Thyroid gland (tissue), 4 donors: ENCODE measurements around the gene FASTK. TPM values are rescaled to one million over a fixed set of nuclear protein-coding genes. Genes with fewer than 3 reads are reported as not detected.

Experiments used
- DNase-seq, 2 donors: peaks; one replicate each; pipeline ENCODE4 v3.0.0-alpha.2; 2019
- H3K27ac ChIP-seq, 3 donors: fragments of 200-600 bp; sonication (generic); 1 replicate in 2 of 3; 2 replicates in 1 of 3; pipeline ENCODE4 v1.5.1; 2016 to 2019; ENCODE audit warnings: mild to moderate bottlenecking in 1 of 3, moderate library complexity in 1 of 3
- H3K27me3 ChIP-seq: fragments of 200-600 bp; sonication (generic); one replicate; pipeline ENCODE4 v1.5.1; 2019
- H3K36me3 ChIP-seq, 2 donors: fragments of 200-600 bp; sonication (generic); one replicate each; pipeline ENCODE4 v1.5.1; 2016 to 2019
- H3K4me1 ChIP-seq, 2 donors: fragments of 200-600 bp; sonication (generic); one replicate each; pipeline ENCODE4 v1.5.1; 2017 to 2019
- H3K4me3 ChIP-seq, 3 donors: fragments of 200-600 bp; sonication (generic); replicated peaks in 1 of 3; 1 replicate in 2 of 3; 2 replicates in 1 of 3; pipeline ENCODE4 v1.5.1; 2016; ENCODE audit warnings: mild to moderate bottlenecking in 1 of 3
- H3K9me3 ChIP-seq: fragments of 200-600 bp; sonication (generic); one replicate; pipeline ENCODE4 v1.5.1; 2017
- POLR2A ChIP-seq, 2 donors: fragments of 450-650 bp; IDR thresholded peaks; one replicate each; pipeline ENCODE4 v1.6.1; 2017; ENCODE audit warnings: antibody characterized with exemption in 2 of 2, mild to moderate bottlenecking in 2 of 2, moderate library complexity in 1 of 2
- WGBS, 2 donors: methylation state at CpG; one replicate each; pipeline ENCODE4 v1.1.5; 2017; 5-methylcytosine and 5-hydroxymethylcytosine counted together
- intact Hi-C: fragments of 100-400 bp; cut with DNase I; formaldehyde crosslinking; loops from one replicate; pipeline ENCODE4 v1.15.1; 2023
- total RNA-seq, 4 donors: library from RNA; depleted of rRNA; stranded (reverse); fragments of >200 nt; gene quantifications; one replicate each; pipeline ENCODE4 v1.2.3, GENCODE V29; 2016
- TF ChIP-seq, protein P1 (sequence below), 6 experiments: fragments of 200-600 bp in 3 of 6; fragments of 450-650 bp in 3 of 6; sonication (generic) in 3 of 6; IDR thresholded peaks; one replicate each; pipeline ENCODE4 v1.5.1; 2016 to 2019; ENCODE audit warnings: antibody characterized with exemption in 6 of 6, mild to moderate bottlenecking in 2 of 6, inconsistent platforms in 1 of 6, moderate library complexity in 1 of 6

FASTK gene
- total RNA-seq, 4 donors from 2014 or later, result 71.8 to 114 (median 78.8) TPM

GRCh38 chr7:151035026-151035717 is 45.4 kb downstream of the FASTK start:
- 93% methylated on average over 14 to 21 of the region's 21 CpGs for WGBS, 2 donors
- Histone ChIP-seq H3K4me3 (no peak overlapping the region), H3K27me3 (no peaks in the 10 kb centered on the region), H3K4me1 (peaks cover 0 to 16% of the 10 kb centered on the region in 2 donors), H3K27ac (no peak overlapping the region), H3K36me3 (peaks cover 28% of the 10 kb centered on the region in 2 donors), H3K9me3 (no peaks in the 10 kb centered on the region)
- no peak for DNase-seq
- intact Hi-C loops, result no loop called here
- no peak for TF ChIP-seq POLR2A (IDR thresholded peaks at IDR 0.05)
- TF ChIP-seq, protein P1, sequence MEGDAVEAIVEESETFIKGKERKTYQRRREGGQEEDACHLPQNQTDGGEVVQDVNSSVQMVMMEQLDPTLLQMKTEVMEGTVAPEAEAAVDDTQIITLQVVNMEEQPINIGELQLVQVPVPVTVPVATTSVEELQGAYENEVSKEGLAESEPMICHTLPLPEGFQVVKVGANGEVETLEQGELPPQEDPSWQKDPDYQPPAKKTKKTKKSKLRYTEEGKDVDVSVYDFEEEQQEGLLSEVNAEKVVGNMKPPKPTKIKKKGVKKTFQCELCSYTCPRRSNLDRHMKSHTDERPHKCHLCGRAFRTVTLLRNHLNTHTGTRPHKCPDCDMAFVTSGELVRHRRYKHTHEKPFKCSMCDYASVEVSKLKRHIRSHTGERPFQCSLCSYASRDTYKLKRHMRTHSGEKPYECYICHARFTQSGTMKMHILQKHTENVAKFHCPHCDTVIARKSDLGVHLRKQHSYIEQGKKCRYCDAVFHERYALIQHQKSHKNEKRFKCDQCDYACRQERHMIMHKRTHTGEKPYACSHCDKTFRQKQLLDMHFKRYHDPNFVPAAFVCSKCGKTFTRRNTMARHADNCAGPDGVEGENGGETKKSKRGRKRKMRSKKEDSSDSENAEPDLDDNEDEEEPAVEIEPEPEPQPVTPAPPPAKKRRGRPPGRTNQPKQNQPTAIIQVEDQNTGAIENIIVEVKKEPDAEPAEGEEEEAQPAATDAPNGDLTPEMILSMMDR (IDR thresholded peaks at IDR 0.05), result no peak

DNA sequence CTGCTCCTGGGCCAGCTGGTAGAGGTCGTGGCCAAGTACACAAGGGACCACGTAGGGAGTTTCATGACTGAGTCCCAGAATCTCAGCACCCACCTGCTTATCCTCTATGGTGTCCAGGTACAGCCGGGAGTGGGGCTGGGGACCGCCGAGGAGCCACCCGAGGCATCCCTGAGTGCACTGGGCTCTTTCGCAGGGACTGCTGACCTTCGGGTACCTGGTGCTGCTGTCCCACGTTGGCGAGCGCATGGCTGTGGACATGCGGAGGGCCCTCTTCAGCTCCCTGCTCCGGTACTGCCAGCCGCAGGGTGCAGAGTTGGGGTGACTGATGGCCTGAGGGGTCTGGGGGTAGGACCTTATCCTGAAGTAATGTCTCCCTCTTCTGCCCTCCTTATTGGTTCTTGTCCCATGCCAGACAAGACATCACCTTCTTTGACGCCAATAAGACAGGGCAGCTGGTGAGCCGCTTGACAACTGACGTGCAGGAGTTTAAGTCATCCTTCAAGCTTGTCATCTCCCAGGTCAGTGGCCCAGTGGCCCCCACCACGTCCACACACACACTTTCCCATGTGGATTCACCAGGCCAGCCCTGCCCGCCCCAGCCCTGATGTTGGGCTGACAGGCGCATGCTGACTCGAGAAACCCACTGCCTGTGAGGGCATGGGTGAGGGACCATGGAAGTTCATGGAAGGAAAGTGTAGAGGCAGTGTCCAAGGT is 46.1 kb downstream of the FASTK start:
- intact Hi-C loops, result loop anchor here (5.0 kb wide), 1 partner anchor 73 kb away; no protein-coding TSS in a partner anchor
- H3K36me3 ChIP-seq, result peaks cover 28% of the 10 kb centered on the region in 2 donors
- 93 to 94% methylated on average over 8 to 17 of the region's 21 CpGs for WGBS, 2 donors

GRCh38 chr7:151033864-151034249 is 46.8 kb downstream of the FASTK start:
- no peak overlapping the region for H3K27ac ChIP-seq
- no peaks in the 10 kb centered on the region for H3K9me3 ChIP-seq
- H3K4me3 ChIP-seq, result no peak overlapping the region
- intact Hi-C loops, result loop anchor here (5.0 kb wide), 1 partner anchor 73 kb away; no protein-coding TSS in a partner anchor
- 85 to 92% methylated on average over 2 to 5 of the region's 5 CpGs for WGBS, 2 donors
- TF ChIP-seq, protein P1 (IDR thresholded peaks at IDR 0.05), result no peak
- no peak for DNase-seq
- H3K4me1 ChIP-seq, result peaks cover 4 to 15% of the 10 kb centered on the region in 2 donors
- peaks cover 28% of the 10 kb centered on the region in 2 donors for H3K36me3 ChIP-seq
- H3K27me3 ChIP-seq, result no peaks in the 10 kb centered on the region

More for the DNA sequence above, 46.1 kb downstream of the FASTK start:
- H3K27ac ChIP-seq, result no peak overlapping the region
- no peaks in the 10 kb centered on the region for H3K9me3 ChIP-seq
- TF ChIP-seq, protein P1 (IDR thresholded peaks at IDR 0.05), result no peak
- no peak for TF ChIP-seq POLR2A (IDR thresholded peaks at IDR 0.05)
- no peak for DNase-seq
- peaks cover 0 to 15% of the 10 kb centered on the region in 2 donors for H3K4me1 ChIP-seq
- H3K27me3 ChIP-seq, result no peaks in the 10 kb centered on the region
- no peak overlapping the region for H3K4me3 ChIP-seq

- H3K4me3 ChIP-seq, result no peak overlapping the region
- no peak for DNase-seq
- H3K27ac ChIP-seq, result no peak overlapping the region
- intact Hi-C loops, result loop anchor here (5.0 kb wide), 1 partner anchor 74 kb away; no protein-coding TSS in a partner anchor
- TF ChIP-seq POLR2A (IDR thresholded peaks at IDR 0.05), result no peak
- TF ChIP-seq, protein P1 (IDR thresholded peaks at IDR 0.05), result no peak
- H3K36me3 ChIP-seq, result peaks cover 28% of the 10 kb centered on the region in 2 donors
- peaks cover 5 to 10% of the 10 kb centered on the region in 2 donors for H3K4me1 ChIP-seq
- WGBS, 2 donors, result 86% methylated on average over 13 to 16 of the region's 17 CpGs
- no peaks in the 10 kb centered on the region for H3K27me3 ChIP-seq
- no peaks in the 10 kb centered on the region for H3K9me3 ChIP-seq
Measured at GRCh38 chr7:151032936-151033863, 47.4 kb downstream of the FASTK start.
